ENCODE data around the gene PGS1.
A peak's percentile ranks its signal among the peaks of the same experiment; 100 is the strongest.

Gene PGS1

DNA sequence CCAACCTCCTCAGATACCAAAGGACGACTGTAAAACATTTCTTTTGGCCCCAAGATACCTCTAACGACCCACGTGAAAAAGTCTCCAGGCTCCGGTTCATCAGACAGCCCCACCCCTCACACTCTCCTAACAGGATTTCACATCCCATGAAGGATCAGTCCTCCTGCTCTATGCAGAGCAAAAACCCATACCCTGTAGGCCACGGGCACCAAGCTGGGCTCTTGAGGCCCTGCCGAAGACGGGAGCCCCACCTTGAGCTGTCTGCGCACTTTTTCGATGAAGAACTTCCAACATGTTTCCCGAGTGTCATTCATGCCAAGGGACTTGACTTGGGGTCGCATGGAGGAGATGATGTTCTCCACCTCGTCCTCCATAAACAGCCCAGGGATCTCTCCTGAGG is 89.9 kb downstream of the PGS1 start:
- ChIA-PET CTCF (interaction anchor here (1.1 to 1.3 kb wide), 2 partner anchors 23 to 218 kb away, joined by 3 read pairs; no protein-coding TSS in a partner anchor), POLR2A (no interaction called here)
- no peak overlapping the region for H3K4me3 ChIP-seq (ENCODE audit: low read depth, low read length)
- TF ChIP-seq, protein P1, sequence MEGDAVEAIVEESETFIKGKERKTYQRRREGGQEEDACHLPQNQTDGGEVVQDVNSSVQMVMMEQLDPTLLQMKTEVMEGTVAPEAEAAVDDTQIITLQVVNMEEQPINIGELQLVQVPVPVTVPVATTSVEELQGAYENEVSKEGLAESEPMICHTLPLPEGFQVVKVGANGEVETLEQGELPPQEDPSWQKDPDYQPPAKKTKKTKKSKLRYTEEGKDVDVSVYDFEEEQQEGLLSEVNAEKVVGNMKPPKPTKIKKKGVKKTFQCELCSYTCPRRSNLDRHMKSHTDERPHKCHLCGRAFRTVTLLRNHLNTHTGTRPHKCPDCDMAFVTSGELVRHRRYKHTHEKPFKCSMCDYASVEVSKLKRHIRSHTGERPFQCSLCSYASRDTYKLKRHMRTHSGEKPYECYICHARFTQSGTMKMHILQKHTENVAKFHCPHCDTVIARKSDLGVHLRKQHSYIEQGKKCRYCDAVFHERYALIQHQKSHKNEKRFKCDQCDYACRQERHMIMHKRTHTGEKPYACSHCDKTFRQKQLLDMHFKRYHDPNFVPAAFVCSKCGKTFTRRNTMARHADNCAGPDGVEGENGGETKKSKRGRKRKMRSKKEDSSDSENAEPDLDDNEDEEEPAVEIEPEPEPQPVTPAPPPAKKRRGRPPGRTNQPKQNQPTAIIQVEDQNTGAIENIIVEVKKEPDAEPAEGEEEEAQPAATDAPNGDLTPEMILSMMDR (IDR thresholded peaks at IDR 0.05; ENCODE audit: insufficient read depth, low read length, missing control alignments), result no peak
- DNase-seq (ENCODE audit: low read depth, low spot score), result no peak

DNA sequence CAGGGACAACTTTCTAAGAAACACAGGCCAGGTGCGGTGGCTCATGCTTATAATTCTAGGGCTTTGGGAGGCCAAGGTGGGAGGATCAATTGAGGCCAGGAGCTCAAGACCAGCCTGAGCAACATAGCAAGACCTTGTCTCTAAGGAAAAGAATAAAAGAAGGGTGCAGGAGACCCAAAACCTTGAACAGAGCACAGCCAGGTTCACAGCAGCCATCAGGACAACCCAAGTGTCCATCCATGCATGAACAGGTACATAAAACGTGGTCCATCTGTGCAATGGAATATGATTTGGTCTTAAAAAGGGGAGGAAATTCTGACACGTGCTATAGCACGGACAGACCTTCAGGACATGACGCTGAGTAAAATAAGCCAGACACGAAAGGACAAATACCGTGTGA is 91.0 kb downstream of the PGS1 start:
- no peak overlapping the region for H3K4me3 ChIP-seq (ENCODE audit: low read depth, low read length)
- TF ChIP-seq, protein P1 (IDR thresholded peaks at IDR 0.05; ENCODE audit: insufficient read depth, low read length, missing control alignments), result no peak
- ChIA-PET CTCF (no interaction called here), POLR2A (no interaction called here)
- no peak for DNase-seq (ENCODE audit: low read depth, low spot score)

DNA sequence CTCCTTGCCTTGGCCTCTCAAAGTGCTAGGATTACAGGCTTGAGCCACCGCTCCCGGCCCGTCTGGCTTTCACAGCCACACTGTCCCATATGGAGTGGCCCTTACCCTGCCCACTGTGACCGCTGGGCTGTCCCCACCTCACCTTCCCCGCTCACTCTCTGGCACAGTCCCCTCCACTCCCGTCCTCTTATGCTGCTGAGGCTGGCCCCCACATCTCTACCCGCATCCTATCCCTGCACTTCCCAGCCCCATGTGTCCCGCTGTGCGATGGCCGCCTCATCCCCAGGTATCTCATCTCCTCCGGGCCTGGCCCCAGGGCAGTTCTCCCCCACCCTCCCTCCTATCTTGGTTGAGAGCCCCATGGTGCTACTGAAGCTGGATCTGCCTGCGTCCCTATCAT is 93.2 kb downstream of the PGS1 start:
- DNase-seq (ENCODE audit: low read depth, low spot score), result no peak
- H3K4me3 ChIP-seq (ENCODE audit: low read depth, low read length), result no peak overlapping the region
- TF ChIP-seq, protein P1 (IDR thresholded peaks at IDR 0.05; ENCODE audit: insufficient read depth, low read length, missing control alignments), result no peak
- ChIA-PET CTCF (interaction anchor here (1.1 kb wide), 1 partner anchor 236 kb away, joined by 3 read pairs; no protein-coding TSS in a partner anchor), POLR2A (no interaction called here)

DNA sequence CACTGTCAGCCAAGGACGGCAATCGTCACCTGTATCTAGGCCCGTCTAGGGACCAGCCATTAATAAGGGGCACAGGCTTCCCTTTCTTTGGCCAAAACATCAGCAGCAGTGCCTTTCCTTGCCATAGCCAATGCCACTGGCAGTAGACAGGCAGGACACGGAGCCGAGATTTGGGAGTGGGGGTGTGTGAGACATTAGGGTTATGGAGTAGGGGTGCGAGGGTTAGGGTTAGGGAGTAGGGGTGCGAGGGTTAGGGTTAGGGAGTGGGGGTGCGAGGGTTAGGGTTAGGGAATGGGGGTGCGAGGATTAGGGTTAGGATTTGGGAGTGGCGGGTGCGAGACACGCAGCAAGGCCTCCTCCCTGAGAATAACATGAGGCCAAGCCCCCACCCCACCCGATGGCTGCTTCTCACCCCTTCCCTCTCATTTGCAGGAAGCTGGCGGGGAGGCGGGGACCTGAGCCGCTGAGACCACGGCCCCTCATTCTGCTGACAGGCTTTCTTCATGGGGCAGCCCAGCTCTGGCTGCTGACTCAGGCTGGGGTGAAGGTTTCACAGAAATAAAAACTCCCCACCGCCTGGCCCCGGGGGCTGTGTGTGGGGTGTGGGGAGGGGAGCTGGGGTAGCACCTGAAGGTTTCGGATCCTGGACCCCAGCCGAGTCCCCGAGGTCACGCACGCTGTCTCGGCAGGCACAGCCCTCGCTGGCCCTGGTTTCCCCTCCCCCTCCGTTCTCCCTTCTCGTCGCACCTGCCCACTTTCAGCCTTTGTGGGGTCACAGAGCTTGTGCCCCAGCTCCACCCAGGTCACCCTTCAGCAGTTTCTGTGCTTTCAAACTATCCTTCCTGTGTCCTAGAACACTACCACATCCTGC is 93.8 kb downstream of the PGS1 start:
- CTCF ChIA-PET, result interaction anchor here (1.1 kb wide), 1 partner anchor 236 kb away, joined by 3 read pairs; no protein-coding TSS in a partner anchor
- TF ChIP-seq, protein P1 (IDR thresholded peaks at IDR 0.05; ENCODE audit: insufficient read depth, low read length, missing control alignments), result no peak
- DNase-seq (ENCODE audit: low read depth, low spot score), result no peak

DNA sequence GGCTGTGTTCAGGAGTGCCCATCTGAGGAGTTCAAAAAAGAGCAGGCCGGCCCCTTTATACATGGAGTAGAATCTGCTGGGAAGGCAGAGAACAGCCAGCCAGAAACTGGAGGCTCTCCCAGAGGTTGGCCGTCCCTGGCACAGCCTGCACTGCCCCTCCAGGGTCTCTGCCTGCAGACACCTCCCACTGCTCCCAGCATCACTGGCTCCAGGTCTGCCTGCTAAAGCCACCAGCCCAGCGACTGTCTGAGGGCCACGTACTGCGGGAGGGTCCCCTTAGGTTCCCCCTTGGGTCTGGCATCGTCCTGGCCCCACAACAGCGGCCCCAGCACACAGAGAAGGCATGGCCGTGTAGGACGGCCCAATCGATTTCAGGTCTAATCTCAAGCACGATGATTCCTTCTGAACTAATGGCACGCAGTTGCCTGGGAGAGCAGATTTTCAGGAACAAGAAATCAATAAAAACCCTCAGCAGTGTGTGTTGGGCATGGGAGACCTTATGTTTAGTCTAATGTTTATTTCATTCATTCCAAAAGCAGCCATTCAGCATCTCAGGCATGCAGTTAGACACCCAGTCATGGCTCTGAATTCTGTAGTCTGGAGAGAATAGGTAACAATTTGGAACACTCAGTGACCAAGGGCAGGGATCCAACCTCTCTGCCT is 95.6 kb downstream of the PGS1 start:
- DNase-seq (ENCODE audit: low read depth, low spot score), result peak; percentile 1
- no peak overlapping the region for H3K4me3 ChIP-seq (ENCODE audit: low read depth, low read length)
- TF ChIP-seq, protein P1 (IDR thresholded peaks at IDR 0.05; ENCODE audit: insufficient read depth, low read length, missing control alignments), result no peak
- POLR2A ChIA-PET, result no interaction called here
- CTCF ChIA-PET, result interaction anchor here (0.6 kb wide), 1 partner anchor 644 kb away, joined by 3 read pairs; no protein-coding TSS in a partner anchor

More for the DNA sequence above, 93.8 kb downstream of the PGS1 start:
- POLR2A ChIA-PET, result no interaction called here
- H3K4me3 ChIP-seq (ENCODE audit: low read depth, low read length), result no peak overlapping the region
